GM18858 (cell line): Measurements from ENCODE around the gene IRX4.
"Not testable (repeated sequence)": the region's sequence is repeated elsewhere in the genome, so short reads cannot be mapped to it uniquely, and the experiment has no call there.

Experiments used
- ATAC-seq: cut with Tn5 transposase; IDR thresholded peaks from one replicate; pipeline ENCODE4 v1.9.1; 2021; ENCODE audit not compliant: unreplicated experiment

The IRX4 gene

DNA sequence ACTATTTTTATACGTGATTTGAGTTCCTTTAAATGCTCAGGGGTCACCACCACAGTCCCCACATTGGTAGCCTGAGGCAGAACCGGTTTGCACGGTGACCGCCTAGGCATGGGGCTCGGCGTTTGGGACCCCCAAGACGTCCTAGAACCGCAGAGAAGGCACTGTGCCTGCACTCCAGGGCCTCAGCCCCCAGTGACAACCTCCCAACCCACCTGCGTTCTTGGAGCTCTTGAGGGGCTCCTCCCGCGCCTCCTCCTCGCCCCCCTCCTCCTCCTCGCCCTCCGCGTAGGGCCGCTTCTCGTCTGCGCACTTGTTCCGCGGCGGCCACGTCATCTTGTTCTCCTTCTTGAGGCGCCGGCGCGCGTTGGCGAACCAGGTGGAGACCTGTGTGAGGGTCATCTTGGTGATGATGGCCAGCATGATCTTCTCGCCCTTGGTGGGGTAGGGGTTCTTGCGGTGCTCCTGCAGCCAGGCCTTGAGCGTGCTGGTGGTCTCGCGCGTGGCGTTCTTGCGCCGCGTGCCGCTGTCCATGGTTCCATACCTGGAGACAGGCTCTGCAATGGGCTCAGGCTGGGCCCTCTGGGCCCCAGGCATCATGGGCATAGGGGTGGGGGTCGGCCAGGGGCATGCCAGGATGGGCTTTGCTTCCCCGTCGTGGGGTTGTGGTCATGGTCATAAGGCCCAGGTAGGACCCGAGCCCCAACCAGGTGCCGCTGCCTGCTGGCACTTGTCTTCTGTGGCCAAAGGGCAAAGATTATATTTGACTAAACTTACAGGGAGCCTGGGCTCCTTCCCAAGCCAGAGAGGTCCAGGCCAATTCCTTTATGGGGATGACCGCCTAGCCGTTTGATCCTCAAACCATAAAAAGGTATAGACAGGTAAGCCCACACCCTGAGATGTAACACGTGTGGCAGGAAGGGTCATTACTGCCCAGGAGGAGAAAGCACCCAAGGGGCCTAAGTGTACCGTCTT lies 3.1 kb downstream of the IRX4 start:
- ATAC-seq, result no peak

DNA sequence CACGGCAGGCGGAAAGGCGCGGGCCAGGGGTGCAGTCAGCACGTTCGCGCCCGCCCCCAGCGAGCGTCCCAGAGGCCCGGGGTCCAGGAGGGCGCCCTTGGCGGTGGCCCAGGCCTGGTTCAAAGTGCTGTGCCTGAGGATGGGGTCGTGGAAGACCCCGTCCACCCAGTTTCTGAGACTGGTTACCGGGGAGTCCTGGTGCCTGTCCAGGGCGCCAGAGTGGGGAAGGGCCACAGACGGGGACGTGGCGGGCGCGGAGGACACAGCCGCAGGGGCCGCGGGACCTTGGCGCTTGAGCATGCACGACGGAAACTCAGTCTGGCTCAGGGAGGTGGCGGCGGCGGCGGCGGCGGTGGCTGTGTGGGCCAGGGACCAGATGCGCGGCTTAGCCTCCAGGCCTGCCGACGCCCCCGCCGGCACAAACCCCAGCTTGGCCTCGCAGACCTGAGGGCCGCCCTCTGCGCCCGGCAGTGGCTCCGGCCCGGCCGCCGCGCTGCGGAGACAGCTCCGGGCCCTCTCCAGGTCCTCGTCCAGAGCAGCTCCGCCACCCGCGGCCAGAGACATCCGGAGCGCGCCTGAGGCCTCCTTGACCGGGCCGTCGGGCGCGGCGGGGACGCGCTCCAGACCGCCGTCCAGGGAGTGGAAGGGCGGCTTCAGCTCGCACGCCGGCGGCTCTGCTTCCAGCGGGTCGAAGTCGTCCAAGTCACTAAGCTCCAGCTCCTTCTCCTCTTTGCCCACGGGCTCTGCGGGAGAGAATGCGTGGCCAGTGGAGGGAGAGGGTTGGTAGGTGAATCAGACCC lies 4.5 kb downstream of the IRX4 start:
- no peak for ATAC-seq

GRCh38 chr5:1877103-1878049 lies 5.3 kb downstream of the IRX4 start:
- no peak for ATAC-seq

- ATAC-seq, result no peak
Measured at GRCh38 chr5:1876660-1877064, 6.1 kb downstream of the IRX4 start.

DNA sequence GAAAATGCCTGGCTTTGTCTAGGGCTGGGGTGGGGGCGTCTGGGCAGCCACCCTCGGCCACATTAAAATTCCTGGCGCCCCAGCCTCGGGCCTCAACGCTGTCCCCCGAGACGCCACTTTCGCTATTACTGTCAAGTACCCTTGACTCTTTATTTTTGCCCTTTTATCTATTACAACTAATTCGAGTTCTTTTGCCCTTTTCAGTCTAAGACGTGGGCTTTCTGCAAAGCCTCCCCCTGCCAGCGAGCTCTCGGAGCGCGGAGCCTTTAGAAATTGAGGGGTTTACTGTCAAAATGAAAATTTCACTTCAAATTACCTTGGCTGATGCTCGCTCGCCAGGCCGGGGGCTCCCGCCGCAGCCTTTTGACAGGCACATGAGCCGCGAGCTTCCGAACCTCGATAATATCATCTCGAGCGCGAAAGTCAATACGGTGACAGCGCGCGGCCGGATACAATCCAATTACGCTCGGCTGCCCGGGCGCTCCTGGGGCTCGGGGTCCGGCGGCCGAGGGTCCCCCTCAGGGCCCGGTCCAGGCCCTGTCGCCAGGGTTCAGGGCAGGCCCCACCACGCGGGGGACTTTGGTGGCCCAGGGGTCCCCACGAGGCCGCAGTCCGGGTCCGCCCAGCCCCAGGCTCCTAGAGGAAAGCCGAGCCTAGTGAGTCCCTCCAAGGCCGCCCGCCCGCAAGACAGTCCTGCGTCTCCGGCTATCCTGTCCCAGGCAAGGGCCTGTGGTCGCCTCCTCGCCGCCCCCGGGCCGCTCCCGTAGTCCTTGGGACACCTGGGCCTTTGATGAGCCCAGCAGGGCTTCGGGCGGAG lies 6.7 kb downstream of the IRX4 start:
- ATAC-seq, result no peak

GRCh38 chr5:1875281-1875842 lies 7.4 kb downstream of the IRX4 start:
- no peak for ATAC-seq

GRCh38 chr5:1874771-1875220 lies 7.9 kb downstream of the IRX4 start:
- ATAC-seq, result no peak

DNA sequence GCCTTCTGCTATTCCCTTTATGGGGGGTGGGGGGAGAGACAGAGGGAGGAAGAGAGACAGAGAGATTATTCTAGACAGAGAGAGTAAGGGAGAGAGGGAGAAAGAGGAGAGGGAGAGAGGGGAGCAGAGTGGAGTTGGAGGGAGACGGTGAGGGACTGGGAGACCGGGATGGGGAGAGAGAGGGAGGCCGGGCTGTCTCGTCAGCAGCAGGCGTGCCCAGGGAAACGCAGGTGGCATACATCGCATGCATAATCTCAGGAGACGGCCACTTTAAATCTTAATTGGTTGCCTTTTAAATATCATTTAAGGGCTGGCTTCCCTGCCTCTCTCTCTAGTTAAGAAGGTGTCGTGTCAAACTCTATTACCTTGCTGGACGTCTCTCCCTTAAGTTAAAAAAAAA lies 8.4 kb downstream of the IRX4 start:
- ATAC-seq, result no peak

DNA sequence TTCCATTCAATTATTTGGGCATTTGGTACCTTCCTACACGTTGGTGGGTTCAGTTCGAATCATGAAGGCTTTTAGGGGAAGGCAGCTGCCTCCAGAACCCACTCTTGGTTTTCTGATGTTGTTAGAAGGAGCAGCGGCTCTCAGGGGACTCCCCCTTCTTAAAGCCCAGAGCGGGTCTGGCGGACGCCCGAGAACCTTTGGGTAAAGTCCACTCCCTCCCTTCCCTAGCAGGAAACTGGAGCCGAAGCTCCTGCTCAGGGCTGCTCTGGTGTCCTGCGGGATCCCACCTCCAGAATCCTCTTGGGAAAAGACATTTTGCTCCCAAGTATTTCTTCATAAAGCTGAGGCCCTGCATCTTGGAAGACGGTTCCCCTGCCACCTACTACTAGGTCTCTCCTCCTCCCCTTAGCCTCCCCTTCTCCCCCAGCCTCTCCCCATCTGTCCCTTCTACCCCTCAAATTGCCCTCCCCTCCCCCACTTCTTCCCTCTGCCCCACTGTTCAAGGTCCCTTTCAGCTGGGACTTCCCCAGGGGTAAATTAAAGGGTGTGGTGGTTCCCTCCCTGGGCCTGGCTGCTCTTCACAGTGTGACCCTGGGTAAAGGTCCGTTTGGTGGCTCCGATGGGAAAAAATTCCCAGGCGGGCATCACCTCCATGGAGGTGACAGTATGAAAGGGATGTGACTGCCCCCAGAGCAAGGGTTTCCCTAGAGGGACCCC lies 9.3 kb downstream of the IRX4 start:
- no peak for ATAC-seq

DNA sequence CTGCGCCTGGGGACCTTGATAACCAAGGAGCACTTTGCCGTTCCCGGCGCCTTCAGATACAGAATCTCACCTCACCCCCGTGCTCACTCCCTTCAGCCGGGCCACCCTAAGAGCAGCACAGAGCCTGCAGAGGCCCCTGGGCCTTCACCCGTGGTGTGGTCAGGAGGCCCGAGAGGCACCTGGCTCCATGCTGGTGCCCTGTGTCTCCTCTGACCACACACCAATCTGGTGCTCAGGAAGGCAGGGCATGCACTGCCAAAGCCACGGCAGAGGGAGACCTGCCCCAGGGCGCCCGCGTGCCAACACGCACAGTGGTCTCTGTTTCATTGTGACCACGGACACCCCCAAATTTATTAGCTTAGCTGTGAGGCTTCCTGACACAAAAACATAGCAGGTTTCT lies 11.3 kb downstream of the IRX4 start:
- no peak for ATAC-seq

GRCh38 chr5:1870435-1871272 lies 12.1 kb downstream of the IRX4 start:
- ATAC-seq, result not testable (repeated sequence)

- no peak for ATAC-seq
Measured at GRCh38 chr5:1868886-1869475, 13.7 kb downstream of the IRX4 start.

- ATAC-seq, result no peak
Measured at GRCh38 chr5:1867815-1868143, 14.9 kb downstream of the IRX4 start.

- no peak for ATAC-seq
Measured at GRCh38 chr5:1867114-1867814, 15.5 kb downstream of the IRX4 start.

- ATAC-seq, result no peak
Measured at GRCh38 chr5:1865948-1866347, 16.8 kb downstream of the IRX4 start.

DNA sequence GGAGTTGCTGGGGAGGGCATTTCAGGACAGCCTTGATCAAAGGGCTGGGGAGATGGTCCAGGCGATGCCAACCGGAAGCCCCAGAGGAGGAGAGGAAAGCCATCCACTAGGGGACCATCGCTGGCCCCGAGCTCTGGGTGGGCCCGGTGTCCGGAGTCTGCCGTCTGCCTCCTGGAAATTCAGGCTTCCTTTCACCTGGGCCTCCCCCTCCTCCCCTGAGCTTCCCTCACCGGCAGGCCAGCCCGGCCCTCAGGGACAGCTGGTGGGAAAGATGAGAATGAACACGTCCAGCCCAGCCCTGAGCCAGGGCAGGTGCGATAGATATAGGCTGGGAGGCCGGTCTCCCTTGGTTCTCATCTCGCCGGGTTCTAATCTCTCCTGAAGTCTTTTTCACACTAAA lies 17.2 kb downstream of the IRX4 start:
- ATAC-seq, result no peak

- no peak for ATAC-seq
Measured at GRCh38 chr5:1864896-1865440, 17.8 kb downstream of the IRX4 start.
